ENCODE data around the gene GP1BA. TPM values are rescaled to one million over a fixed set of nuclear protein-coding genes. Genes with fewer than 3 reads are reported as not detected.

Gene GP1BA
- total and polyA plus RNA-seq, 10 donors = 1.8 to 6.1 (median 2.8) TPM

DNA sequence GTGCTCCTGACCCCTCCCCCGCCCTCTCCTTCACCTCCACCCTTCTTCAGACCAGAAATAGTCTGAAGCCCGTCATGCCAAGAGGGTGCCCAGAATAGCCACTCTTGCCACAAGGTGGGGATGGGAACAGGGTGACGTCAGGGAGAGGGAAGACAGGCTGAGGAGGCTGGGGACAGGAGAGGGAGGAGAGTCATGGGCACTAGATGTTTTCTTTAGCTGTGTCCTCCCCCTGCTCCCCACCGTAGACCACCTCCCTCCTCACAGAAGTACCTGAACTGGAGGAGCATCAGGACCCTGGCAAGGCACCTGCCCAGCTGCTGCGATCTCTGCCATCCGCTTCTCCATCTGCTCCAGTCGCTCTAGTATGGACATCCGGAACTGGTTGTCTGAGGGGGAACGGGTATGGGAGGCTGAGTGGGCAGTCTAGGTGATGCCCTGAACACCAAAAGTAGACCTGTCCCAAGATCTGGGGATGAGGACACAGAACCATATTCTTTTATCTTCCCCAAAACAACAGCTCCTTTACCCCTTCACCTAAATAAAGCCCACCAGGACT, 42.1 kb downstream of the GP1BA start:
- H3K9me3 ChIP-seq = no peaks in the 10 kb centered on the region
- peaks cover 0 to 100% (median 72%) of the 10 kb centered on the region in 6 donors for H3K36me3 ChIP-seq
- H3K27me3 ChIP-seq (replicated peaks in 1 of 7) = no peaks in the 10 kb centered on the region
- intact Hi-C loops (cut with DNase I; ENCODE audit: low total_unique reads) = no loop called here
- H3K4me3 ChIP-seq = no peak overlapping the region
- peak overlapping the region in 4 of 8 donors; percentile 26 to 63 (median 52) for H3K27ac ChIP-seq
- TF ChIP-seq POLR2A (IDR thresholded peaks at IDR 0.05) = no peak
- TF ChIP-seq, protein P1, sequence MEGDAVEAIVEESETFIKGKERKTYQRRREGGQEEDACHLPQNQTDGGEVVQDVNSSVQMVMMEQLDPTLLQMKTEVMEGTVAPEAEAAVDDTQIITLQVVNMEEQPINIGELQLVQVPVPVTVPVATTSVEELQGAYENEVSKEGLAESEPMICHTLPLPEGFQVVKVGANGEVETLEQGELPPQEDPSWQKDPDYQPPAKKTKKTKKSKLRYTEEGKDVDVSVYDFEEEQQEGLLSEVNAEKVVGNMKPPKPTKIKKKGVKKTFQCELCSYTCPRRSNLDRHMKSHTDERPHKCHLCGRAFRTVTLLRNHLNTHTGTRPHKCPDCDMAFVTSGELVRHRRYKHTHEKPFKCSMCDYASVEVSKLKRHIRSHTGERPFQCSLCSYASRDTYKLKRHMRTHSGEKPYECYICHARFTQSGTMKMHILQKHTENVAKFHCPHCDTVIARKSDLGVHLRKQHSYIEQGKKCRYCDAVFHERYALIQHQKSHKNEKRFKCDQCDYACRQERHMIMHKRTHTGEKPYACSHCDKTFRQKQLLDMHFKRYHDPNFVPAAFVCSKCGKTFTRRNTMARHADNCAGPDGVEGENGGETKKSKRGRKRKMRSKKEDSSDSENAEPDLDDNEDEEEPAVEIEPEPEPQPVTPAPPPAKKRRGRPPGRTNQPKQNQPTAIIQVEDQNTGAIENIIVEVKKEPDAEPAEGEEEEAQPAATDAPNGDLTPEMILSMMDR (IDR thresholded peaks at IDR 0.05 in 8 of 11, conservative IDR thresholded peaks at IDR 0.05 in 3 of 11) = no peak
- TF ChIP-seq POLR2AphosphoS5 (IDR thresholded peaks at IDR 0.05) = no peak
- 79 to 90% (median 87%) methylated on average over 9 of the region's 9 CpGs for WGBS, 5 donors
- peaks cover 8 to 83% (median 29%) of the 10 kb centered on the region in 6 donors for H3K4me1 ChIP-seq
- no peak for DNase-seq

DNA sequence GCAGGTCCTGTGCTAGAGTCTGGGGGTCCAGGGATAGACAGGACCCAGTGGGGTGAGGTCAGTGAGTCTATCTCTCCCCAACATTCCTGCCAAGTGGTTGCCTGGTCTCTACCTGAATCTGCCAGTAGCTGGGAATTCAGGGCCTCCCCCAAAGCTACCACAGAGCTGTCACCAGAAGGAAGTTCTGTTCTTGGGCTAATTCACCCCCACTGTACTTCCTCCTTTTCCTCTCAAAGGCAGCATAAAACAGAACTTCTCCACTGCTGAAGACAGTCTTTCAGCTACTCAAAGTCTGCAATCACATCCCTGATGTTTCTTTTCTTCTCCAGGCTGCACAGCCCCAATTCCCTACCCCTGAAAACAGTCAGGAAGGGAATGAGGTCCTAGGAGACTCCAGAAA, 46.6 kb downstream of the GP1BA start:
- intact Hi-C loops (cut with DNase I; ENCODE audit: low total_unique reads) = no loop called here
- H3K27me3 ChIP-seq (replicated peaks in 1 of 7) = no peaks in the 10 kb centered on the region
- H3K4me1 ChIP-seq = peaks cover 15 to 78% (median 40%) of the 10 kb centered on the region in 6 donors
- TF ChIP-seq, protein P1 (IDR thresholded peaks at IDR 0.05 in 8 of 11, conservative IDR thresholded peaks at IDR 0.05 in 3 of 11) = no peak
- TF ChIP-seq POLR2A (IDR thresholded peaks at IDR 0.05) = no peak
- no peak for TF ChIP-seq POLR2AphosphoS5 (IDR thresholded peaks at IDR 0.05)
- no peak for DNase-seq
- H3K4me3 ChIP-seq = peak overlapping the region in 1 of 8 donors; percentile 24
- H3K27ac ChIP-seq = peak overlapping the region in 7 of 8 donors; percentile 55 to 86 (median 67)
- H3K36me3 ChIP-seq = peaks cover 0 to 100% (median 65%) of the 10 kb centered on the region in 6 donors
- no peaks in the 10 kb centered on the region for H3K9me3 ChIP-seq

DNA sequence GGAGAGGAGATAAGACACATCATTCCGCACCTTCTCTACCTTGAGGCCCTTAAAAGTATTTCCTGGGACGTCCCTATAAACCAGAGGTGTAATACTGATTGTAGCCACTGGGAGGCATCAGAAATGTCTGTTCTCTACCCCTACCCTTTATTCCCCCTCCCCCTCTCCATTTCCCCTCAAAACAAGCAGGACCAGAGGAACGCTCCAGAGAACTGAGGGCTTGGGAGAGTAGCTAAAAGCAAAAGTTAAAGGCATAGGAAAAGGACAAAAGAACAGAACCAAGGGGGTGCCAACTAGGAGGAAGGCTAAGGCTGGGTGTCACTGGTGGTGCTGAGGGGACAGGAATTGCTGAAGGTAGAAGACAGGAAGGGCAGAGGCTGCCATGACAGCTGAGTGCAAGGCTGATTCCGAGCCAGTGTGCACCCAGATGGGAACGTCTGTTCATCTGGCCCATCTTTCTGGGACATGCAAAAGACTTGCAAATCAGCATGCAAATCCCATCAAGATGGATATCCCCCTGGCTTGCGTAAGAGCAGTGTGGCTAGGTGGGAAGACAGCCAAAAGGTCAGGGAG, 48.7 kb downstream of the GP1BA start:
- H3K27me3 ChIP-seq (replicated peaks in 1 of 7) = no peaks in the 10 kb centered on the region
- 30 to 40% (median 36%) methylated on average over 6 of the region's 6 CpGs for WGBS, 5 donors
- H3K4me3 ChIP-seq = no peak overlapping the region
- DNase-seq = no peak
- peaks cover 15 to 69% (median 41%) of the 10 kb centered on the region in 6 donors for H3K4me1 ChIP-seq
- peak overlapping the region in 3 of 8 donors; percentile 37 to 86 (median 80) for H3K27ac ChIP-seq
- intact Hi-C loops (cut with DNase I; ENCODE audit: low total_unique reads) = loop anchor here (10.0 kb wide), 1 partner anchor 84 kb away; no protein-coding TSS in a partner anchor
- peaks cover 0 to 100% (median 65%) of the 10 kb centered on the region in 6 donors for H3K36me3 ChIP-seq
- TF ChIP-seq POLR2AphosphoS5 (IDR thresholded peaks at IDR 0.05) = no peak
- TF ChIP-seq, protein P1 (IDR thresholded peaks at IDR 0.05 in 8 of 11, conservative IDR thresholded peaks at IDR 0.05 in 3 of 11) = peak; percentile 64 to 88 (median 81)
- no peaks in the 10 kb centered on the region for H3K9me3 ChIP-seq

DNA sequence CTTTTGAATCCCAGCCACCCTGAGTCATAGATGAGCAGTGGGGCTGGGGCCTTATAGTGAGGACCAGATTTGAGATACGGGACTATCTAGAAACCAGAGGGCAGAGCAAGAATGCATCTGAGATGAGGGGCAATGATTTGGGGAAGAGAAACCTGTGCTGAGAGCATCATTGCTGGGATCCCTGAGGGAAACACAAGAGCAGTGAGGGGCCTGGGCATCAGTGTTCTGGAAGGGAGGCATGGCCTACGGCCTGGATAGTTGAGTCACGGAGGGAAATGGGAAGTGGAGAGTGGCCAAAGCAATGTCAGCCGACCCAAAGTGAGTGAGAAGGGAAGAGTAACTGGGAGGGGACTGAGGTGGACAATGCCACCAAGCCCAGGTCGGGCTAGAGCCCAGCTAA, 50.2 kb downstream of the GP1BA start:
- DNase-seq = no peak
- Histone ChIP-seq H3K4me1 (peaks cover 22 to 78% (median 56%) of the 10 kb centered on the region in 6 donors), H3K27me3 (replicated peaks in 1 of 7) (no peaks in the 10 kb centered on the region), H3K27ac (peak overlapping the region in 1 of 8 donors; percentile 14), H3K36me3 (peaks cover 0 to 86% (median 54%) of the 10 kb centered on the region in 6 donors), H3K9me3 (no peaks in the 10 kb centered on the region), H3K4me3 (no peak overlapping the region)
- intact Hi-C loops (cut with DNase I; ENCODE audit: low total_unique reads) = loop anchor here (10.0 kb wide), 1 partner anchor 82 kb away; no protein-coding TSS in a partner anchor
- TF ChIP-seq POLR2A (IDR thresholded peaks at IDR 0.05) (no peak), POLR2AphosphoS5 (IDR thresholded peaks at IDR 0.05) (no peak)
- TF ChIP-seq, protein P1 (IDR thresholded peaks at IDR 0.05 in 8 of 11, conservative IDR thresholded peaks at IDR 0.05 in 3 of 11) = no peak
- 67 to 77% (median 73%) methylated on average over 5 of the region's 5 CpGs for WGBS, 5 donors

Data from spleen (tissue), 11 donors.